Mesenchymal stem cell (in vitro differentiated cells and primary cell): ENCODE measurements around the gene AFF4.

ENCODE experiments used
- DNase-seq: peaks from one replicate; pipeline ENCODE4 v3.0.0-alpha.2; 2013
- H2AFZ ChIP-seq: one replicate; pipeline ENCODE4 v1.6.1; 2013; ENCODE audit warnings: low read depth, mild to moderate bottlenecking, control low read depth, inconsistent platforms, low read length, moderate library complexity
- H2AK5ac ChIP-seq: 2 replicates; pipeline ENCODE4 v1.6.1; 2013; ENCODE audit warnings: low read length, moderate library complexity, mild to moderate bottlenecking, inconsistent platforms; ENCODE audit not compliant: severe bottlenecking
- H2BK120ac ChIP-seq: one replicate; pipeline ENCODE4 v1.6.1; 2013; ENCODE audit warnings: low read depth, mild to moderate bottlenecking, inconsistent platforms, low read length, moderate library complexity
- H2BK12ac ChIP-seq, 2 experiments: one replicate each; pipeline ENCODE4 v1.6.1; 2013; ENCODE audit warnings: inconsistent platforms in 2 of 2, low read length in 2 of 2, mild to moderate bottlenecking in 2 of 2, moderate library complexity in 2 of 2, control low read depth in 1 of 2
- H2BK15ac ChIP-seq: one replicate; pipeline ENCODE4 v1.6.1; 2013; ENCODE audit warnings: mild to moderate bottlenecking, low read depth, inconsistent platforms; ENCODE audit not compliant: poor library complexity, severe bottlenecking
- H2BK5ac ChIP-seq: 2 replicates; pipeline ENCODE4 v1.6.1; 2013; ENCODE audit warnings: low read depth, mild to moderate bottlenecking, low read length, control low read depth, inconsistent platforms; ENCODE audit not compliant: poor library complexity, severe bottlenecking
- H3K14ac ChIP-seq, 2 experiments: one replicate each; pipeline ENCODE4 v1.6.1; 2013; ENCODE audit warnings: inconsistent platforms in 2 of 2, low read length in 2 of 2, control low read depth in 1 of 2, mild to moderate bottlenecking in 1 of 2, moderate library complexity in 1 of 2
- H3K18ac ChIP-seq, 2 experiments: one replicate each; pipeline ENCODE4 v1.6.1; 2013; ENCODE audit warnings: inconsistent platforms in 2 of 2, low read length in 2 of 2, control low read depth in 1 of 2, low read depth in 1 of 2, mild to moderate bottlenecking in 1 of 2
- H3K23ac ChIP-seq, 2 experiments: one replicate each; pipeline ENCODE4 v1.6.1; 2013; ENCODE audit warnings: inconsistent platforms in 2 of 2, low read length in 2 of 2, mild to moderate bottlenecking in 2 of 2, moderate library complexity in 2 of 2, control low read depth in 1 of 2
- H3K27ac ChIP-seq: 2 replicates; pipeline ENCODE4 v1.5.1; 2013; ENCODE audit warnings: mild to moderate bottlenecking, moderate library complexity, low read length, control low read depth, inconsistent platforms; ENCODE audit not compliant: poor library complexity, severe bottlenecking
- H3K27me3 ChIP-seq, 2 experiments: 2 replicates each; pipeline versions ENCODE4 v1.6.1 to v1.7.0; 2013; ENCODE audit warnings: low read length in 2 of 2, mild to moderate bottlenecking in 2 of 2, moderate library complexity in 2 of 2, control low read depth in 1 of 2, inconsistent platforms in 1 of 2; ENCODE audit not compliant: control insufficient read depth in 1 of 2, insufficient read depth in 1 of 2
- H3K36me3 ChIP-seq, 2 experiments: 2 replicates each; pipeline versions ENCODE4 v1.6.1 to v1.7.0; 2013; ENCODE audit warnings: low read length in 2 of 2, control low read depth in 1 of 2, inconsistent platforms in 1 of 2, low read depth in 1 of 2, mild to moderate bottlenecking in 1 of 2; ENCODE audit not compliant: insufficient read depth in 2 of 2, control insufficient read depth in 1 of 2
- H3K4ac ChIP-seq, 2 experiments: one replicate each; pipeline ENCODE4 v1.6.1; 2013; ENCODE audit warnings: inconsistent platforms in 2 of 2, low read length in 2 of 2, mild to moderate bottlenecking in 2 of 2, moderate library complexity in 2 of 2, control low read depth in 1 of 2, low read depth in 1 of 2
- H3K4me1 ChIP-seq: 2 replicates; pipeline ENCODE4 v1.6.1; 2013; ENCODE audit warnings: low read depth, low read length, control low read depth; ENCODE audit not compliant: control insufficient read depth, insufficient read depth
- H3K4me2 ChIP-seq: 2 replicates; pipeline ENCODE4 v1.6.1; 2013; ENCODE audit warnings: low read length, mild to moderate bottlenecking, inconsistent platforms; ENCODE audit not compliant: poor library complexity, severe bottlenecking
- H3K4me3 ChIP-seq, 2 experiments: 2 replicates each; pipeline versions ENCODE4 v1.5.1 to v1.7.0; 2013; ENCODE audit warnings: low read length in 2 of 2, mild to moderate bottlenecking in 2 of 2, control low read depth in 1 of 2, low read depth in 1 of 2; ENCODE audit not compliant: insufficient read depth in 1 of 2
- H3K79me1 ChIP-seq: replicated peaks from 2 replicates; pipeline ENCODE4 v1.6.1; 2013; ENCODE audit warnings: mild to moderate bottlenecking, control low read depth, low read length, inconsistent platforms; ENCODE audit not compliant: poor library complexity, severe bottlenecking
- H3K9ac ChIP-seq: 2 replicates; pipeline ENCODE4 v1.7.0; 2013; ENCODE audit warnings: mild to moderate bottlenecking, low read length, moderate library complexity
- H3K9me3 ChIP-seq: 2 replicates; pipeline ENCODE4 v1.7.0; 2013; ENCODE audit warnings: mild to moderate bottlenecking, low read length; ENCODE audit not compliant: control insufficient read depth
- H4K8ac ChIP-seq: one replicate; pipeline ENCODE4 v1.6.1; 2013; ENCODE audit warnings: inconsistent platforms, mild to moderate bottlenecking, low read length, moderate library complexity
- H4K91ac ChIP-seq: one replicate; pipeline ENCODE4 v1.6.1; 2013; ENCODE audit warnings: mild to moderate bottlenecking, low read length, inconsistent platforms
- WGBS: methylation state at CpG from one replicate; pipeline ENCODE4 v1.1.7; 2013; ENCODE audit warnings: mixed read lengths; 5-methylcytosine and 5-hydroxymethylcytosine counted together

Gene AFF4

GRCh38 chr5:132895719-132896305, 67.6 kb downstream of the AFF4 start:
- Histone ChIP-seq H3K27me3 (no peaks in the 10 kb centered on the region), H2BK5ac (no peak overlapping the region), H2BK12ac (no peak overlapping the region), H4K8ac (no peak overlapping the region), H3K9me3 (no peaks in the 10 kb centered on the region), H2AFZ (no peak overlapping the region), H3K18ac (peak overlapping the region in 1 of 2 experiments; percentile 12), H3K79me1 (peaks cover 18% of the 10 kb centered on the region), H2AK5ac (no peak overlapping the region), H3K4ac (no peak overlapping the region), H3K36me3 (peaks cover 24 to 90% of the 10 kb centered on the region in 2 experiments), H3K9ac (peak overlapping the region; percentile 11), H2BK15ac (no peak overlapping the region), H2BK120ac (no peak overlapping the region), H3K27ac (no peak overlapping the region), H4K91ac (no peak overlapping the region), H3K14ac (no peak overlapping the region), H3K4me3 (no peak overlapping the region), H3K4me2 (no peak overlapping the region), H3K23ac (no peak overlapping the region), H3K4me1 (no peaks in the 10 kb centered on the region)
- DNase-seq, result no peak
- 97% methylated on average over 3 of the region's 4 CpGs for WGBS

GRCh38 chr5:132890817-132891216, 72.6 kb downstream of the AFF4 start:
- Histone ChIP-seq H4K91ac (no peak overlapping the region), H2BK120ac (no peak overlapping the region), H3K4me2 (no peak overlapping the region), H3K4me3 (no peak overlapping the region), H3K36me3 (peaks cover 17 to 98% of the 10 kb centered on the region in 2 experiments), H3K18ac (no peak overlapping the region), H2BK15ac (no peak overlapping the region), H2BK12ac (no peak overlapping the region), H3K4me1 (no peaks in the 10 kb centered on the region), H3K9ac (no peak overlapping the region), H3K14ac (no peak overlapping the region), H3K4ac (no peak overlapping the region), H4K8ac (no peak overlapping the region), H3K27me3 (no peaks in the 10 kb centered on the region), H2AK5ac (no peak overlapping the region), H3K27ac (no peak overlapping the region), H3K23ac (no peak overlapping the region), H3K79me1 (peaks cover 11% of the 10 kb centered on the region), H3K9me3 (no peaks in the 10 kb centered on the region), H2AFZ (no peak overlapping the region), H2BK5ac (no peak overlapping the region)
- WGBS, result 96% methylated on average over 3 of the region's 4 CpGs
- DNase-seq, result no peak

- Histone ChIP-seq H2AK5ac (no peak overlapping the region), H3K14ac (no peak overlapping the region), H2BK5ac (no peak overlapping the region), H3K18ac (no peak overlapping the region), H3K79me1 (peaks cover 7% of the 10 kb centered on the region), H2AFZ (no peak overlapping the region), H3K27me3 (no peaks in the 10 kb centered on the region), H3K4me3 (no peak overlapping the region), H3K23ac (no peak overlapping the region), H3K27ac (no peak overlapping the region), H4K91ac (no peak overlapping the region), H3K4ac (no peak overlapping the region), H3K4me1 (no peaks in the 10 kb centered on the region), H3K36me3 (peaks cover 14 to 95% of the 10 kb centered on the region in 2 experiments), H3K9ac (no peak overlapping the region), H2BK120ac (no peak overlapping the region), H3K4me2 (no peak overlapping the region), H3K9me3 (no peaks in the 10 kb centered on the region), H4K8ac (no peak overlapping the region), H2BK12ac (no peak overlapping the region), H2BK15ac (no peak overlapping the region)
- DNase-seq, result no peak
Observed at GRCh38 chr5:132889501-132889900, 73.9 kb downstream of the AFF4 start.

- Histone ChIP-seq H3K4me3 (no peak overlapping the region), H3K18ac (no peak overlapping the region), H3K23ac (no peak overlapping the region), H2AFZ (no peak overlapping the region), H2BK120ac (no peak overlapping the region), H2BK15ac (no peak overlapping the region), H3K9me3 (no peaks in the 10 kb centered on the region), H2BK5ac (no peak overlapping the region), H3K4me2 (no peak overlapping the region), H3K14ac (no peak overlapping the region), H4K91ac (no peak overlapping the region), H3K27ac (no peak overlapping the region), H2BK12ac (no peak overlapping the region), H3K9ac (no peak overlapping the region), H4K8ac (no peak overlapping the region), H3K27me3 (no peaks in the 10 kb centered on the region), H3K79me1 (peaks cover 7% of the 10 kb centered on the region), H3K4me1 (no peaks in the 10 kb centered on the region), H3K36me3 (peaks cover 19 to 95% of the 10 kb centered on the region in 2 experiments), H2AK5ac (no peak overlapping the region), H3K4ac (no peak overlapping the region)
- DNase-seq, result no peak
- WGBS, result no CpG with 5 or more reads among the region's 1 CpG
Observed at GRCh38 chr5:132887283-132887682, 76.2 kb downstream of the AFF4 start.
